Measurements from ENCODE around the gene NDOR1.
A peak's percentile ranks its signal among the peaks of the same experiment; 100 is the strongest.

Gene NDOR1

GRCh38 chr9:137183980-137184595 lies 21.4 kb upstream of the NDOR1 start:
- no peak for DNase-seq

GRCh38 chr9:137184881-137185660 lies 20.4 kb upstream of the NDOR1 start:
- no peak for DNase-seq

- DNase-seq, result no peak
Observed at GRCh38 chr9:137185921-137186320, 19.6 kb upstream of the NDOR1 start.

- DNase-seq, result no peak
Observed at GRCh38 chr9:137186385-137186784, 19.1 kb upstream of the NDOR1 start.

GRCh38 chr9:137187386-137187785 lies 18.1 kb upstream of the NDOR1 start:
- DNase-seq, result no peak

- no peak for DNase-seq
Observed at GRCh38 chr9:137188086-137188489, 17.4 kb upstream of the NDOR1 start.

GRCh38 chr9:137188490-137189296 lies 16.8 kb upstream of the NDOR1 start, which contains the start of the genes ANAPC2 and SSNA1:
Gene ANAPC2 (minus strand): TSS chr9:137188560. CDS start chr9:137188532, 28 bp downstream.
Gene SSNA1 (plus strand): TSS chr9:137188676. CDS start chr9:137188727, 51 bp downstream.
- DNase-seq, result peak; percentile 62

GRCh38 chr9:137189297-137190295 lies 15.9 kb upstream of the NDOR1 start:
- DNase-seq, result no peak

- no peak for DNase-seq
Observed at GRCh38 chr9:137190315-137190856, 15.1 kb upstream of the NDOR1 start.

- DNase-seq, result no peak
Observed at GRCh38 chr9:137191245-137191644, 14.3 kb upstream of the NDOR1 start.

- DNase-seq, result no peak
Observed at GRCh38 chr9:137191691-137192447, 13.6 kb upstream of the NDOR1 start.

- no peak for DNase-seq
Observed at GRCh38 chr9:137192448-137192780, 13.1 kb upstream of the NDOR1 start.

GRCh38 chr9:137192859-137193258 lies 12.6 kb upstream of the NDOR1 start:
- DNase-seq, result no peak

GRCh38 chr9:137193771-137194170 lies 11.7 kb upstream of the NDOR1 start:
- DNase-seq, result no peak

GRCh38 chr9:137194388-137194787 lies 11.1 kb upstream of the NDOR1 start:
- no peak for DNase-seq

- DNase-seq, result no peak
Observed at GRCh38 chr9:137194909-137195308, 10.6 kb upstream of the NDOR1 start.

- DNase-seq, result no peak
Observed at GRCh38 chr9:137195525-137196220, 9.8 kb upstream of the NDOR1 start.

- DNase-seq, result no peak
Observed at GRCh38 chr9:137198051-137198901, 7.2 kb upstream of the NDOR1 start.

- DNase-seq, result no peak
Observed at GRCh38 chr9:137198902-137199283, 6.6 kb upstream of the NDOR1 start.

All from DMS 273 treated with DMSO at 0.1 percent for 48 hours (cell line).